Progenitor cell of endocrine pancreas (in vitro differentiated cells): ENCODE results near the gene MYO19. TPM values are rescaled to one million over a fixed set of nuclear protein-coding genes. Genes with fewer than 3 reads are reported as not detected.

Experiments
- DNase-seq: peaks from one replicate; pipeline ENCODE4 v3.0.0; 2021; ENCODE audit warnings: low spot score; ENCODE audit not compliant: unreplicated experiment
- H3K27ac Mint-ChIP-seq: 2 replicates; pipeline ENCODE4 v1.8.0; 2021; ENCODE audit warnings: mild to moderate bottlenecking, moderate library complexity, mixed read lengths
- H3K27me3 Mint-ChIP-seq: 2 replicates; pipeline ENCODE4 v1.8.0; 2021; ENCODE audit warnings: mixed read lengths
- H3K36me3 Mint-ChIP-seq: 2 replicates; pipeline ENCODE4 v1.8.0; 2022; ENCODE audit warnings: mixed read lengths; ENCODE audit not compliant: insufficient read depth
- H3K4me1 Mint-ChIP-seq: 2 replicates; pipeline ENCODE4 v1.8.0; 2021; ENCODE audit warnings: low read depth, mixed read lengths
- H3K4me3 Mint-ChIP-seq: 2 replicates; pipeline ENCODE4 v1.8.0; 2021; ENCODE audit warnings: low read depth, mild to moderate bottlenecking, moderate library complexity, mixed read lengths
- H3K9me3 Mint-ChIP-seq: 2 replicates; pipeline ENCODE4 v1.8.0; 2021; ENCODE audit warnings: low read depth, mixed read lengths
- CTCF ChIP-seq: fragments of 200-600 bp; sonication (generic); IDR thresholded peaks from one replicate; pipeline ENCODE4 v1.5.0; 2021; ENCODE audit warnings: antibody characterized with exemption, mild to moderate bottlenecking; ENCODE audit not compliant: unreplicated experiment
- total RNA-seq: library from RNA; stranded (reverse); gene quantifications from 2 replicates; pipeline ENCODE4 v1.2.1, GENCODE V29; 2021

MYO19 gene
- total RNA-seq, 1 donor from 2014 or later = 82.2 TPM

GRCh38 chr17:36523113-36523512, 11.6 kb downstream of the MYO19 start:
- no peak overlapping the region for H3K27ac Mint-ChIP-seq
- H3K4me1 Mint-ChIP-seq = no peaks in the 10 kb centered on the region
- H3K36me3 Mint-ChIP-seq = peaks cover 12% of the 10 kb centered on the region
- H3K9me3 Mint-ChIP-seq = no peaks in the 10 kb centered on the region
- TF ChIP-seq CTCF = no peak
- no peaks in the 10 kb centered on the region for H3K27me3 Mint-ChIP-seq
- no peak overlapping the region for H3K4me3 Mint-ChIP-seq
- no peak for DNase-seq

GRCh38 chr17:36515837-36516236, 18.8 kb downstream of the MYO19 start:
- no peak for DNase-seq
- no peaks in the 10 kb centered on the region for H3K27me3 Mint-ChIP-seq
- no peak for TF ChIP-seq CTCF
- no peaks in the 10 kb centered on the region for H3K9me3 Mint-ChIP-seq
- H3K36me3 Mint-ChIP-seq = peaks cover 2% of the 10 kb centered on the region
- H3K4me3 Mint-ChIP-seq = no peak overlapping the region
- H3K27ac Mint-ChIP-seq = no peak overlapping the region
- H3K4me1 Mint-ChIP-seq = no peaks in the 10 kb centered on the region

- Mint-ChIP-seq H3K4me3 (no peak overlapping the region), H3K27me3 (no peaks in the 10 kb centered on the region), H3K9me3 (no peaks in the 10 kb centered on the region), H3K27ac (no peak overlapping the region), H3K4me1 (no peaks in the 10 kb centered on the region), H3K36me3 (peaks cover 2% of the 10 kb centered on the region)
- no peak for TF ChIP-seq CTCF
- DNase-seq = no peak
Measured at GRCh38 chr17:36514856-36515255, 19.8 kb downstream of the MYO19 start.

- peaks cover 2% of the 10 kb centered on the region for H3K36me3 Mint-ChIP-seq
Measured at GRCh38 chr17:36512641-36513040, 22.0 kb downstream of the MYO19 start.

GRCh38 chr17:36511216-36511615, 23.5 kb downstream of the MYO19 start:
- Mint-ChIP-seq H3K4me1 (no peaks in the 10 kb centered on the region), H3K4me3 (no peak overlapping the region), H3K9me3 (no peaks in the 10 kb centered on the region), H3K27me3 (no peaks in the 10 kb centered on the region), H3K27ac (no peak overlapping the region), H3K36me3 (no peaks in the 10 kb centered on the region)
- DNase-seq = no peak
- TF ChIP-seq CTCF = no peak

More at GRCh38 chr17:36512641-36513040, 22.0 kb downstream of the MYO19 start:
- Mint-ChIP-seq H3K4me1 (no peaks in the 10 kb centered on the region), H3K9me3 (no peaks in the 10 kb centered on the region), H3K27ac (no peak overlapping the region), H3K27me3 (no peaks in the 10 kb centered on the region), H3K4me3 (no peak overlapping the region)
- DNase-seq = no peak
- TF ChIP-seq CTCF = no peak
